Cortex of kidney (tissue), 1 donor: Measurements from ENCODE around the gene TSHR.
"Not testable (repeated sequence)": the region's sequence is repeated elsewhere in the genome, so short reads cannot be mapped to it uniquely, and the experiment has no call there.

Source experiments
- DNase-seq: peaks from one replicate; lab custom pipeline; 2025; lab: John Stamatoyannopoulos, UW

TSHR gene

DNA sequence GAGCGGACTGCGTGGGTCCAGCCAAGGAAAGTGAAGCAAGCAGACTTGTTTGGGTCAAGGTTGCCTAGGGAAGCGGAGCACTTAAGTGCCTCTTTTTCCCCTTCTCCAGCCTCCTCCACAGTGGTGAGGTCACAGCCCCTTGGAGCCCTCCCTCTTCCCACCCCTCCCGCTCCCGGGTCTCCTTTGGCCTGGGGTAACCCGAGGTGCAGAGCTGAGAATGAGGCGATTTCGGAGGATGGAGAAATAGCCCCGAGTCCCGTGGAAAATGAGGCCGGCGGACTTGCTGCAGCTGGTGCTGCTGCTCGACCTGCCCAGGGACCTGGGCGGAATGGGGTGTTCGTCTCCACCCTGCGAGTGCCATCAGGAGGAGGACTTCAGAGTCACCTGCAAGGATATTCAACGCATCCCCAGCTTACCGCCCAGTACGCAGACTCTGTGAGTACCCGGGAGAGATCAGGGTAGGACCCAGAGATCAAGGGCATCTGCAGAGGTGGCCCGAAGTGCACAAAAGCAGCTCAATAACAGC, at the start of gene TSHR:
TSS of gene TSHR (plus strand) at position 206 of the 526 bp plus-strand sequence. CDS start at position 266, 60 bp downstream.
- DNase-seq: no peak

DNA sequence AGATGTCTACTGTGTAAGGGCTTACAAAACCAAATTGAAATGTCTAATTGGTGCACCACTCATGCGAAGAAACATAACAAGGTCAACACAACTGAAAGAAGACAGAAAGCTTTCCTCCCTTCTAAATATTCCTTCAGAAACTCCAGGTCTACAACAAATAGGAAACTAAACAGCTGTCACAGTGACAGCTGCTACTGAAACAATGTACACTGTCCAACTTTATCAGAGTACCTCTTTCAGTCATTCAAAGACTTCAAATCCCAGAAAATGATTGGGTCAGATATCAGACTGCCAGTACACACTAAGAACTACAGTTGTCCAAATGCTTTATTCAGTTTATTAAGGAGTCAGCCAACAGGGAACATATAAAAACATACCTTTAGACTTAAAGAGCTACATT, 49.1 kb upstream of the TSHR start:
- no peak for DNase-seq

GRCh38 chr14:80906946-80907345, 48.5 kb upstream of the TSHR start:
- no peak for DNase-seq

DNA sequence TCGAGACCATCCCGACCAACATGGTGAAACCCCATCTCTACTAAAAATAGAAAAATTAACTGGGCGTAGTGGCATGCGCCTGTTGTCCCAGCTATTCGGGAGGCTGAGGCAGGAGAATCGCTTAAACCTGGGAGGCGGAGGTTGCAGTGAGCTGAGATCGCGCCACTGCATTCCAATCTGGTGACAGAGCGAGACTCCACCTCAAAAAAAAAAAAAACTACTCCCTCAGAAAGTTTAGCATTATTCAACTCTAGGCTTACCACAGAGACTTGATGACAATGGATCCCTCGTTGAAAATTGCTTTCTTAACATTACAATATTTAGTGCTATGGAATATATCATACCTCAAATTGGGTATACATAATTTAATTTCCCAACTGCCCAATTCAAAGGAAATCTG, 43.4 kb upstream of the TSHR start:
- DNase-seq: not testable (repeated sequence)

GRCh38 chr14:80919622-80920021, 35.8 kb upstream of the TSHR start:
- no peak for DNase-seq

GRCh38 chr14:80923368-80923767, 32.1 kb upstream of the TSHR start:
- DNase-seq: no peak

DNA sequence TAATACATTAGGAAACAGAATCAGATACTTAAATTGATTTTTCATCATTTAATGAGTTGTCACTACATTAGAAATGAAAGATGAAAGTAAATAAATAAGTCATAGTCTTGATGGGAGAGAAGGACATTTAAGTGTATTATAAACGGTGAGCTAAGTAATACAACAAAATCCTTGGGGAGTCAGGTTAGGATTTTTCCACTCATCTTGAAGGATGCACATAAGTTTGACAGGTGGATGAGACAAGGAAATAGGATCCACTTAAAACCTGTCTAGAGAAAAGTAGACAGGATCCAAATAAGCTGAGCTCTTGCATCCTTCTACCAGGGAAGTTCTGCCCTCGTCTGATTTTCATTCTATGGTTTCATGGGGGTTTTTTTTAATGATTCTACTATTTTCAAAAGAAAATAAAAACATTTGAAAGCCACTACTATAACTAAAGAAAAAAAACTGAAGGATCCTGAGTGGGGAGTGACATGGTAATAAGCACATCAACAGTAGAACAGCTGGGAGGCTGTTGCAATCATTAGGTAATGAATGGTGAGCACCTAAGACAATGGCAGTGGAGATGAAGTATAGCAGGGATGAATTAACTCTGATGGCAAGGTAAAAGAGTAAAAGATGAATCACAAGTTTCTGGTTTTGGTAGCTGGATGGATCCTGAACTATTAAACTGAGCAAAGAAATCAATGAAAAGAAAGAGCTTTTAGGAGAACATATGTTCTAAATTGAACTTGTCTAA, 30.9 kb upstream of the TSHR start:
- no peak for DNase-seq

DNA sequence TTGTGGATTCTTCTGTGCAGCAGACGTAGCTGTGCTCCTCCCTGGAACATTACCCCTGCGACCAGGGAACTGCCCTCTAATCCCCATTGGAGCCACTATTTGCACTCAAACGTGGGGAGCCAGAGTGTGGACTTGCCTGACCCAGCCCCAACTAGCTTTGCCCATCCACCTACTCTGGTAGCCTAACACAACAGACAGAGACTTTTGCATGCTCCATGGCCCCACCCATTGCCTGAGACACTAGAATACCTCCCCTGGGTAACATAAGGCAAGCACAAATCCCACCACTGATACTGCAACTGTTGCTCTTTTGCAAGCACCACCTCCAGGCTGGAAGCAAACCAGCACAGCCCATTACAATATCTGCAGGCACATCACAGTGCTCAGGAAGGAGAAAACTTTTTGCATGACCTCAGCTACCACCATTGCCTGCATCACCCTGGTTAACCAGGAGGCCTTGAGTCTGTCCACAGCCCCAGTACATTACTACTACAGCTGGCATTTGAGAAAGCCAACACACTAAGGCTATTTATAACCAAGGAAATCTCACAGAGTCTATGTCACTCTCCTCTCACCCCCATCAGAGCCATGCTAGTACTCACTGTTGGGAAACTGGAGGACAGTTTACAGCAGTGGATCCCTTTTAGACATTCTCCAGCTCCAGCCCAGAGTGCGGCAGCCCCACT, 28.9 kb upstream of the TSHR start:
- DNase-seq: no peak

DNA sequence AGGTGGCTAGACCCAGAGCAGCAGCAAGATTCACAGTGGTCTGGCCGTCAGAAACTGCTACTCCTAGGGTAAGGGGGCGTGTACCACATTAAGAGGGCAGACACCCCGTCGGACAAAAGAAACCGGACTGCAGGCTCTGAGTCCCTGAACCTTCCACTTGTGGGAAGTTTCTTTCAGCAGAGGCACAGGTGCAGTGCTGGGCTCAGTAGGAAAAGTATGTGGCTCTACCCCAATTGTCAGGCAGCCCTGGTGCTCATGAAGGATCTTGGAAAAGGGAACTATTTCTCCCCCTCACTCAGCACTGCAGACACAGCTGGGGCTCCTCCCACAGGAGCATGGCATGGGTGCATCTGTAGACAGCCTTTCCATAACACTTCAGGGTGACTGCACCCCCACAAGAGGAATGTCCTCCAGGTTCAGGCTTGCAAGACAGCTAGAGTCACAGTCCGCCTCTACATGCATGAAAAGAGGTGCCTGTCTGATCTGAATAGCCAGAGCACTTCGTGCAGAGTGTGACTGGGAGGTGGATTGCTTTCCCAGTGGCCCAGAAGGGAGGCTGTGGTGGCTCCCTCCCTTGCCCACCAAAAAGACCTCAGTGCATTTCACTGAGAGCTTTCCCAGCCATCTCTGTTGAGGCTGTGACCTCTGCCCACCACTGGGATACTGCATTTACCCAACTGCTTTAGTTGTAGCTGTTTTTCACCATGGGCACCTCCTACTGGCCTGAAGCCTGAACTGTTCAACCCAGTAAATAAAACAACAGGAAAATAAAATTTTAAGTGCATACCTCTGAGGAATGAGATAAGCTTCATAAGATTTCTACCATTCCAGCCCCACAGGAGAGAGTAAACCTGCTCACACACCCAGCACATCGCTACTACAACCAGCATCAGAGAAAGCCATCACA, 28.1 kb upstream of the TSHR start:
- DNase-seq: no peak

DNA sequence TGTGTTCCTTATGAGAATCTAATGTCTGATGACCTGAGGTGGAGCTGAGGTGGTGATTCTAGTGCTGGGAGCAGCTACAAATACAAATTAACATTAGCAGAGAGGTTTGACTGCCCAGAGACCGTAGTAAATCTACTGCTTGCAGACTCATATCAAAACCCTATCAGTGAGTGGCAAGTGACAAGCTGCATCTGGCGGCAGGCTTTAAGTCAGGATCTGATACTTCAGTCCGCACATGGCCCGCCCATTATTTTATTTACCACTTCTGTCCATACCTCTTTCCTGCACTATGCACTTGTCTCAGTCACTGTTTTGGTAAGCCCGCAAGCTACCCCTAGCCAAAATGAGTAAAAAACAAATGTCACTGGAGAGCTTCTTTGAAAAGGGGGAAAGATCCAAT, 25.3 kb upstream of the TSHR start:
- no peak for DNase-seq

GRCh38 chr14:80930836-80931389, 24.5 kb upstream of the TSHR start:
- no peak for DNase-seq

DNA sequence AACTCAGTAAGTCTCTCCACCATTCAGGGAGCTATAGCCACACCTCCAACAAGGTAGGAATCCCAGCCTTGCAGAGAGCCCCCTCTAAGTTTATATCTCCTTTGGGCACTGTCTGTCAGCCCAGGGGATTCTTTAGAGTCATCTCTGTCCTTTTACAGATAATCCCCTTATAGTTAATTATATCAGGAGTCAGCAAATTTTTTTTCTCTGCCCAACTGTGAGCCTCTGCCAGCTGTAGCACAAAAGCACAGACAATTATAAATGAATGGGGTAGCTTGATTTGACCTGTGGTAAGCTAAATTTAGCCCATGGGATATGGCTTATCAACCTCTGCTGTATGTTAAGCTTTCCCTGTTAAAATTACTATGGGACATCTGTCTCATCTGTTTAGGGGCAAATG, 22.1 kb upstream of the TSHR start:
- DNase-seq: no peak

GRCh38 chr14:80933686-80934085, 21.7 kb upstream of the TSHR start:
- no peak for DNase-seq

DNA sequence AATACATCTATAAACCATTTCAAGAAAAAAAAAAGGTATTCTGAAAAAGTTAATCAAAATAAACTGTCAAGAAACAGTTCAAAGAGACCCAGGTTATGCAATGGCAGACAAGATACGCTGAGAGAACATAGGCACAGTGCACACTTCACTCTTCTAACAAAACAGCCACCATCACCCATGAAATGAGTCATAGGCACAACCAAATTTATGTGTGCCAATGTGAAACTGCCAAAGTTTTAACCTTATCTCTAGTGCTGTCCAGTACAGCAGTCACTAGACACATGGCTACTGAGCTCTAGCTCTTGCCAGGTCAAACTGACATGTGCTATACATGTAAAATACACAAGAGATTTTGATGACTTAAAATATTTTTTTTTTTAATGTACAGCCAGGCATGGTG, 15.3 kb upstream of the TSHR start:
- DNase-seq: no peak

- DNase-seq: peak; percentile 13
Observed at GRCh38 chr14:80941241-80942185, 13.9 kb upstream of the TSHR start, which contains the start of gene CEP128. CEP128 (minus strand) TSS chr14:80941738.

DNA sequence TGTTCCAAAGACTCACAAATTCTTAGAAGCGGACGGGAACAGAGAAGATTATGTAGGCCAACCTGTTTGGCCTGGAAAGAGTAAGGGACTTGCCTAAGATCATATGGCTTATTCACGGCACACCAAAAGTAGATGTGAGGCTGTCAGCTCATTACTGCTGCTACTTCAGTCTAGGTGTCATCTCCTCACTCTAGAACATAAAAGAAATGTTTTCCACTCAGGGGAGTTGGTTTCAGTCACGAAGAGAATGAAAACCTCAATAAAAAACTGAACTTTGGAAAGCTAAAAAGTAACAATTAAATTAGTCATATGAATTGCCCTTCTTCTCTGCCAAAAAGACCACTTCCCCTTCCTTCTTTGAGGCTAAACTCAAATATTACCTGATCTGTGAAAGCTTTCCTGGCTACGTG, 13.2 kb upstream of the TSHR start:
- no peak for DNase-seq

- DNase-seq: no peak
Observed at GRCh38 chr14:80944861-80945617, 10.4 kb upstream of the TSHR start.

- no peak for DNase-seq
Observed at GRCh38 chr14:80946187-80946586, 9.2 kb upstream of the TSHR start.

DNA sequence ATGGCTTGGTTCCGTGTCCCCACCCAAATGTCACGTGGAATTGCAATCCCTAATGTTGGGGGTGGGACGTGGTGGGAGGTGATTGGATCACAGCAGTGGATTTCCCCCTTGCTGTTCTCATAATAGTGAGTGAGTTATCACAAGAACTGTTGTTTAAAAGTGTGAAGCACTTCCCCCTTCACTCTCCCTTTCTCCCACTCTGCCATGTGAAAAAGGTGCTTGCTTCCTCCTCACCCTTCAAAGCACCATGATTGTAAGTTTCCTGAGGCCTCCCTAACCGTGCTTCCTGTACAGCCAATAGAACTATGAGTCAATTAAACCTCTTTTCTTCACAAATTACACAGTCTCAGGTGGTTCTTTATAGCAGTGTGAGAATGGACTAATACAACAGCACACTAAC, 8.6 kb upstream of the TSHR start:
- DNase-seq: no peak

GRCh38 chr14:80948291-80948690, 7.1 kb upstream of the TSHR start:
- DNase-seq: no peak
